Measurements from ENCODE around the gene PLBD2. TPM values are rescaled to one million over a fixed set of nuclear protein-coding genes. Genes with fewer than 3 reads are reported as not detected.
A peak's percentile ranks its signal among the peaks of the same experiment; 100 is the strongest.

Gene PLBD2
- total and polyA plus RNA-seq, 9 of the 15 experiments (the other 6 are each of a cell fraction or from before 2014, with no cell fraction given), result 2.4 to 37.4 (median 6.0) TPM

GRCh38 chr12:113320401-113320800, 38.0 kb upstream of the PLBD2 start:
- FAIRE-seq (no peak), DNase-seq (ENCODE audit: extremely low read depth in 1 of 4, low spot score in 3 of 4) (no peak), ATAC-seq (no peak)
- H2AFZ ChIP-seq (ENCODE audit: low read depth, low read length), result no peak overlapping the region
- no peaks in the 10 kb centered on the region for H4K20me1 ChIP-seq (replicated peaks; ENCODE audit: control insufficient read depth, insufficient read depth, low read length)
- no peak for TF ChIP-seq HDAC8 (tag; IDR thresholded peaks at IDR 0.05)
- 0 out of 2 replicates have a peak, but pooled peaks have one; percentile 12 for TF ChIP-seq RBFOX2 (IDR thresholded peaks at IDR 0.05; ENCODE audit: low read depth, low read length)
- TF ChIP-seq ZMIZ1 (IDR thresholded peaks at IDR 0.05; ENCODE audit: low read depth in 2 of 2, low read length in 2 of 2), result no peak
- no peak for TF ChIP-seq PREB (CRISPR knock-in tag; IDR thresholded peaks at IDR 0.05)
- no peak for TF ChIP-seq ESRRA (IDR thresholded peaks at IDR 0.05; ENCODE audit: borderline replicate concordance, low read depth)
- TF ChIP-seq RAD21 (CRISPR knock-in tag; conservative IDR thresholded peaks at IDR 0.05 in 1 of 2, IDR thresholded peaks at IDR 0.05 in 1 of 2), result no peak
- TF ChIP-seq MNT (conservative IDR thresholded peaks at IDR 0.05), result no peak
- no peak for TF ChIP-seq ZNF695 (CRISPR knock-in tag; IDR thresholded peaks at IDR 0.05)
- WGBS (ENCODE audit: insufficient coverage, low coverage, missing lambda C conversion rate), result 90% methylated on average over 11 of the region's 12 CpGs
- H3K9me1 ChIP-seq (ENCODE audit: control insufficient read depth, insufficient read depth, low read length), result no peaks in the 10 kb centered on the region
- H3K27ac ChIP-seq (ENCODE audit: extremely low read depth, low read depth, low read length), result no peak overlapping the region
- peaks cover 2 to 8% of the 10 kb centered on the region in 2 experiments; a peak in 3 of 5 replicates for H3K4me1 ChIP-seq (replicated peaks in 1 of 2; ENCODE audit: control insufficient read depth in 2 of 2, insufficient read depth in 2 of 2, low read length in 2 of 2)
- H3K4me3 ChIP-seq, result no peak overlapping the region
- peaks cover 60% of the 10 kb centered on the region for H3K36me3 ChIP-seq (ENCODE audit: control insufficient read depth, insufficient read depth, low read length)
- no TSS peak for BruUV-seq (replicated peaks)
- no peak overlapping the region for H3K4me2 ChIP-seq (ENCODE audit: insufficient read depth, low read length)
- no peak overlapping the region for H3K9ac ChIP-seq (ENCODE audit: insufficient read depth in 1 of 2, low read depth in 2 of 2, low read length in 2 of 2)
- ChIA-PET CTCF (ENCODE audit: low intra/inter-chr PET ratio) (no interaction called here), POLR2A (no interaction called here)
- intact Hi-C loops (cut with micrococcal nuclease) (no loop called here), in situ Hi-C loops (cut with MboI) (no loop called here)
- H3K9me3 ChIP-seq (replicated peaks; ENCODE audit: control insufficient read depth, insufficient read depth, low read depth, low read length), result no peaks in the 10 kb centered on the region
- no peaks in the 10 kb centered on the region for H3K79me2 ChIP-seq (ENCODE audit: control insufficient read depth, insufficient read depth, low read length)
- H3K27me3 ChIP-seq (ENCODE audit: control insufficient read depth in 2 of 2, insufficient read depth in 2 of 2, low read length in 2 of 2), result no peaks in the 10 kb centered on the region

Data from K562 (cell line).